Memory B cell (primary cell): Measurements from ENCODE around the gene DHX40.
"Not testable (repeated sequence)": the region's sequence is repeated elsewhere in the genome, so short reads cannot be mapped to it uniquely, and the experiment has no call there.

Experiments used
- ATAC-seq: fragments of 150-1000 bp; cut with Tn5 transposase; 2 replicates; pipeline ENCODE4 v1.10.0; 2021; ENCODE audit warnings: low read depth, mild to moderate bottlenecking, moderate library complexity
- DNase-seq, 2 donors: peaks; one replicate each; pipeline ENCODE4 v3.0.0; 2022; ENCODE audit warnings: low spot score in 2 of 2
- H3K27ac Mint-ChIP-seq: one replicate; pipeline ENCODE4 v1.8.0; 2022; ENCODE audit warnings: mild to moderate bottlenecking, moderate library complexity, mixed read lengths
- H3K27me3 Mint-ChIP-seq: one replicate; pipeline ENCODE4 v1.8.0; 2022; ENCODE audit warnings: mixed read lengths
- H3K36me3 Mint-ChIP-seq: one replicate; pipeline ENCODE4 v1.8.0; 2022; ENCODE audit warnings: mild to moderate bottlenecking, mixed read lengths
- H3K4me1 Mint-ChIP-seq: one replicate; pipeline ENCODE4 v1.8.0; 2022; ENCODE audit warnings: mixed read lengths
- H3K4me3 Mint-ChIP-seq: one replicate; pipeline ENCODE4 v1.8.0; 2022; ENCODE audit warnings: mild to moderate bottlenecking, moderate library complexity, mixed read lengths
- H3K9me3 Mint-ChIP-seq: one replicate; pipeline ENCODE4 v1.8.0; 2022; ENCODE audit warnings: mixed read lengths

DHX40 gene

DNA sequence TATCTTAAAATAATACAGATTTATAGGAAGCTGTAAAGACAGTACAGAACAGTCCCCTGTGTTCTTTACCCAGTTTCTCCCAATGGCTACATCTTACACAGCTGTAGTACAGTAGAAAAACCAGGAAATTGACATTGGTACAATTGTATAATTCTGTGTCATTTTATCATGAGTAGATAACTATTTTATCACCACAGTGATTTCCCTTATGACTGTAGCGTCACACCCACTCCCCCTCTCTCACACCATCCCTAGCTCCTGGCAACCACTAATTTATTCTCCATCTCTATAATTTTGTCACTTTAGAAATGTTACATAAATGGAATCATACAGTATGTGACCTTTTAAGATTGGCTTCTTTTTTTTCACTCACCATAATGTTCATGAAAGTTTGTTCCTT, 85.2 kb downstream of the DHX40 start:
- Mint-ChIP-seq H3K36me3 (peaks cover 44% of the 10 kb centered on the region), H3K4me3 (no peak overlapping the region), H3K4me1 (peaks cover 2% of the 10 kb centered on the region), H3K27ac (no peak overlapping the region), H3K27me3 (no peaks in the 10 kb centered on the region), H3K9me3 (peaks cover 1% of the 10 kb centered on the region)
- DNase-seq (no peak), ATAC-seq (no peak)

- H3K27ac Mint-ChIP-seq = no peak overlapping the region
- H3K9me3 Mint-ChIP-seq = peaks cover 1% of the 10 kb centered on the region
- DNase-seq = no peak
- no peak for ATAC-seq
- H3K27me3 Mint-ChIP-seq = no peaks in the 10 kb centered on the region
- peaks cover 2% of the 10 kb centered on the region for H3K4me1 Mint-ChIP-seq
- no peak overlapping the region for H3K4me3 Mint-ChIP-seq
- H3K36me3 Mint-ChIP-seq = peaks cover 44% of the 10 kb centered on the region
Measured at GRCh38 chr17:59651346-59651745, 85.9 kb downstream of the DHX40 start.

GRCh38 chr17:59652119-59652518, 86.7 kb downstream of the DHX40 start:
- peak overlapping the region; percentile 7 for H3K27ac Mint-ChIP-seq

DNA sequence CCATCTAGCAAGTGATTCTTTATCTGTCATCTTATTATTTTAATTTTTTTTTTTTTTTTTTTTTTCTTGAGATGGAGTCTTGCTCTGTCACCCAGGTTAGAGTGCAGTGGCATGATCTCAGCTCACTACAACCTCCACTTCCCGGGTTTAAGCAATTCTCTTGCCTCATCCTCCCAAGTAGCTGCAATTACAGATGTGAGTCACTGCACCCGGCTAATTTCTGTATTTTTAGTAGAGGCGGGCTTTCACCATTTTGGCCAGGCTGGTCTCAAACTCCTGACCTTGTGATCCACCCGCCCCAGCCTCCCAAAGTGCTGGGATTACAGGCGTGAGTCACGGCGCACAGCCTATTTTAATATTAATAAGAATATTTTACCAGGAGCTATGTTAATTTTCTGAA, 91.2 kb downstream of the DHX40 start:
- H3K27ac Mint-ChIP-seq, DNase-seq, H3K9me3 Mint-ChIP-seq, H3K4me1 Mint-ChIP-seq, H3K4me3 Mint-ChIP-seq, H3K27me3 Mint-ChIP-seq, ATAC-seq: not testable (repeated sequence)
- peaks cover 32% of the 10 kb centered on the region for H3K36me3 Mint-ChIP-seq

More at GRCh38 chr17:59652119-59652518, 86.7 kb downstream of the DHX40 start:
- no peak for ATAC-seq
- Mint-ChIP-seq H3K36me3 (peaks cover 39% of the 10 kb centered on the region), H3K4me3 (no peak overlapping the region), H3K9me3 (peaks cover 1% of the 10 kb centered on the region), H3K4me1 (peaks cover 2% of the 10 kb centered on the region), H3K27me3 (no peaks in the 10 kb centered on the region)
- DNase-seq = no peak
